HG02884 (cell line): ENCODE measurements around the gene DHX32.
A peak's percentile ranks its signal among the peaks of the same experiment; 100 is the strongest.

Experiments
- ATAC-seq: cut with Tn5 transposase; IDR thresholded peaks from one replicate; pipeline ENCODE4 v1.9.1; 2021; ENCODE audit warnings: mild to moderate bottlenecking, moderate library complexity; ENCODE audit not compliant: unreplicated experiment

DHX32 gene

GRCh38 chr10:125850766-125851731 lies 30.0 kb downstream of the DHX32 start:
- no peak for ATAC-seq

- no peak for ATAC-seq
Measured at GRCh38 chr10:125849448-125849847, 31.6 kb downstream of the DHX32 start.

- no peak for ATAC-seq
Measured at GRCh38 chr10:125848857-125849256, 32.2 kb downstream of the DHX32 start.

GRCh38 chr10:125848371-125848770 lies 32.7 kb downstream of the DHX32 start:
- ATAC-seq, result no peak

GRCh38 chr10:125846894-125847293 lies 34.2 kb downstream of the DHX32 start:
- ATAC-seq, result no peak

- no peak for ATAC-seq
Measured at GRCh38 chr10:125845617-125846016, 35.5 kb downstream of the DHX32 start.

GRCh38 chr10:125844751-125845221 lies 36.3 kb downstream of the DHX32 start:
- no peak for ATAC-seq

- ATAC-seq, result no peak
Measured at GRCh38 chr10:125843603-125844329, 37.3 kb downstream of the DHX32 start.

GRCh38 chr10:125840955-125841354 lies 40.1 kb downstream of the DHX32 start:
- ATAC-seq, result no peak

- no peak for ATAC-seq
Measured at GRCh38 chr10:125840406-125840805, 40.7 kb downstream of the DHX32 start.

GRCh38 chr10:125838802-125839575 lies 42.1 kb downstream of the DHX32 start:
- no peak for ATAC-seq

- no peak for ATAC-seq
Measured at GRCh38 chr10:125836746-125837145, 44.3 kb downstream of the DHX32 start.

GRCh38 chr10:125828311-125828710 lies 52.8 kb downstream of the DHX32 start:
- ATAC-seq, result no peak

- ATAC-seq, result no peak
Measured at GRCh38 chr10:125827133-125827532, 54.0 kb downstream of the DHX32 start.

GRCh38 chr10:125824736-125825135 lies 56.4 kb downstream of the DHX32 start:
- ATAC-seq, result no peak

GRCh38 chr10:125823663-125824251 lies 57.3 kb downstream of the DHX32 start:
- no peak for ATAC-seq

GRCh38 chr10:125822878-125823662 lies 58.0 kb downstream of the DHX32 start, which contains the start of the genes BCCIP and UROS:
Gene BCCIP, plus strand, starts transcription at chr10:125823546. Its CDS starts 12 bp downstream, at chr10:125823558.
Gene UROS, minus strand, starts transcription at chr10:125823258. Its CDS starts 6,759 bp downstream, at chr10:125816499.
- peak; percentile 62 for ATAC-seq

GRCh38 chr10:125820701-125821100 lies 60.4 kb downstream of the DHX32 start:
- ATAC-seq, result peak; percentile 44

- ATAC-seq, result no peak
Measured at GRCh38 chr10:125817337-125817946, 63.6 kb downstream of the DHX32 start.
